Measurements from ENCODE around the gene DUS2.

DUS2 gene

GRCh38 chr16:68062910-68063393 lies 39.9 kb downstream of the DUS2 start:
- DNase-seq: no peak
- in situ Hi-C loops (cut with HindIII; ENCODE audit: low pct_ligation_motif_present, low sequenced_read_pairs): no loop called here
- peaks cover 12% of the 10 kb centered on the region for H3K36me3 ChIP-seq (replicated peaks)
- no peak for TF ChIP-seq CTCF (IDR thresholded peaks at IDR 0.05; ENCODE audit: low read depth, low read length, missing control alignments)
- H3K27me3 ChIP-seq (replicated peaks): no peaks in the 10 kb centered on the region
- no peak overlapping the region for H3K27ac ChIP-seq
- no peak overlapping the region for H3K4me3 ChIP-seq (ENCODE audit: low read depth, low read length)

- DNase-seq: peak; percentile 81
- H3K4me3 ChIP-seq (ENCODE audit: low read depth, low read length): no peak overlapping the region
- H3K27me3 ChIP-seq (replicated peaks): no peaks in the 10 kb centered on the region
- in situ Hi-C loops (cut with HindIII; ENCODE audit: low pct_ligation_motif_present, low sequenced_read_pairs): no loop called here
- peaks cover 12% of the 10 kb centered on the region for H3K36me3 ChIP-seq (replicated peaks)
- H3K27ac ChIP-seq: peak overlapping the region; percentile 54
- peak; percentile 94 for TF ChIP-seq CTCF (IDR thresholded peaks at IDR 0.05; ENCODE audit: low read depth, low read length, missing control alignments)
These were observed 41.8 kb downstream of the DUS2 start for GRCh38 chr16:68064791-68065365.

- peaks cover 5% of the 10 kb centered on the region for H3K36me3 ChIP-seq (replicated peaks)
These were observed 42.7 kb downstream of the DUS2 start for GRCh38 chr16:68065716-68066305.

GRCh38 chr16:68066763-68067162 lies 43.7 kb downstream of the DUS2 start:
- Histone ChIP-seq H3K27ac (no peak overlapping the region), H3K36me3 (replicated peaks) (peaks cover 7% of the 10 kb centered on the region), H3K27me3 (replicated peaks) (no peaks in the 10 kb centered on the region), H3K4me3 (ENCODE audit: low read depth, low read length) (no peak overlapping the region)
- DNase-seq: no peak
- TF ChIP-seq CTCF (IDR thresholded peaks at IDR 0.05; ENCODE audit: low read depth, low read length, missing control alignments): no peak
- in situ Hi-C loops (cut with HindIII; ENCODE audit: low pct_ligation_motif_present, low sequenced_read_pairs): no loop called here

More at GRCh38 chr16:68065716-68066305, 42.7 kb downstream of the DUS2 start:
- in situ Hi-C loops (cut with HindIII; ENCODE audit: low pct_ligation_motif_present, low sequenced_read_pairs): no loop called here
- peak; percentile 75 for DNase-seq
- no peak for TF ChIP-seq CTCF (IDR thresholded peaks at IDR 0.05; ENCODE audit: low read depth, low read length, missing control alignments)
- Histone ChIP-seq H3K4me3 (ENCODE audit: low read depth, low read length) (no peak overlapping the region), H3K27me3 (replicated peaks) (no peaks in the 10 kb centered on the region), H3K27ac (peak overlapping the region; percentile 54)

GRCh38 chr16:68068926-68069325 lies 45.8 kb downstream of the DUS2 start:
- no peaks in the 10 kb centered on the region for H3K27me3 ChIP-seq (replicated peaks)
- H3K27ac ChIP-seq: no peak overlapping the region
- no peak for TF ChIP-seq CTCF (IDR thresholded peaks at IDR 0.05; ENCODE audit: low read depth, low read length, missing control alignments)
- H3K36me3 ChIP-seq (replicated peaks): peaks cover 10% of the 10 kb centered on the region
- no peak overlapping the region for H3K4me3 ChIP-seq (ENCODE audit: low read depth, low read length)
- no peak for DNase-seq
- in situ Hi-C loops (cut with HindIII; ENCODE audit: low pct_ligation_motif_present, low sequenced_read_pairs): no loop called here

All from brain microvascular endothelial cell (primary cell).